GM12872 (cell line): ENCODE measurements around the gene CAPZA1.
A peak's percentile ranks its signal among the peaks of the same experiment; 100 is the strongest.

Experiments
- CTCF ChIP-seq: IDR thresholded peaks from 3 replicates; pipeline ENCODE4 v1.5.1; 2011; ENCODE audit warnings: low read depth, mild to moderate bottlenecking, low read length, moderate library complexity; ENCODE audit not compliant: insufficient read depth

The CAPZA1 gene

GRCh38 chr1:112594208-112594876 is 25.3 kb upstream of the CAPZA1 start:
- no peak for TF ChIP-seq CTCF

GRCh38 chr1:112599477-112599876 is 20.2 kb upstream of the CAPZA1 start:
- TF ChIP-seq CTCF: no peak

GRCh38 chr1:112603012-112603411 is 16.6 kb upstream of the CAPZA1 start:
- no peak for TF ChIP-seq CTCF

GRCh38 chr1:112603541-112603940 is 16.1 kb upstream of the CAPZA1 start:
- TF ChIP-seq CTCF: no peak

DNA sequence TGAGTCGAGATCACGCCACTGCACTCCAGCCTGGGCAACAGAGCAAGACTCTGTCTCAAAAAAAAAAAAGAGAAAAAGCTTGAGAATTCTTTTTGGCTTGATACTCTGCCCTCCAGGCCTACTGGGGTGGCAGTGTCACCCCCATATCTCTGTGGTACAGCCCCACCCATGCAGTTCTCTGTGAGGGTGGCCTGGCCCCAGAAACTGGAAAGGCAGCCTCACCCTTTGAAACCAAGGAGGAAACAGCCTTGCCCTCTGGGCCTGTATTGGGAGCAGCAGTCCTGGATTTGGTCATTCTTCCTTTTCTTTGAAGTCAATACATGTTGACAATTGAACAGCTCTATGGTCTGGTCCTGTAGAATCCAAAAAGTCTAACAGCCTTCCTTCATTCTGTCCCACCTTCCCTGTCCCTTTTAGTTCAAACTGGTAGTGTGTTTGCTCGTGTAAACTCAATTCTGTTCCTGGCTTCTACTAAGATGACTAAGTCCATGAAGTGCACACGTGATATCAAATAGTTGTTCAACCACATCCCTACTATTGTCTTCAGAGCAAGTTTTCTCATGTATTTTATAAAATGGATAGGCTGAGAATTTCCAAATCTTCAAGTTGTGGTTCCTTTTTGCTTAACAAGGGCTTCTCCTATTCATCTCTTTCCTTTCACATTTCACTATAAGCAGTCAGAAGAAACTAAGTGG is 13.9 kb upstream of the CAPZA1 start:
- TF ChIP-seq CTCF: no peak

- peak; percentile 54 for TF ChIP-seq CTCF
Observed at GRCh38 chr1:112614460-112615065, 5.1 kb upstream of the CAPZA1 start.

- TF ChIP-seq CTCF: no peak
Observed at GRCh38 chr1:112618114-112618720, 1.4 kb upstream of the CAPZA1 start.
